Hematopoietic multipotent progenitor cell treated with erythropoietin and hydrocortisone succinate and interleukin-3 and kit ligand, for 15 days (in vitro differentiated cells): Measurements from ENCODE around the gene CD9.
"Not testable (repeated sequence)": the region's sequence is repeated elsewhere in the genome, so short reads cannot be mapped to it uniquely, and the experiment has no call there.

Experiments used
- DNase-seq: peaks from one replicate; pipeline ENCODE4 v3.0.0-alpha.2; 2015; ENCODE audit warnings: low spot score

Gene CD9

DNA sequence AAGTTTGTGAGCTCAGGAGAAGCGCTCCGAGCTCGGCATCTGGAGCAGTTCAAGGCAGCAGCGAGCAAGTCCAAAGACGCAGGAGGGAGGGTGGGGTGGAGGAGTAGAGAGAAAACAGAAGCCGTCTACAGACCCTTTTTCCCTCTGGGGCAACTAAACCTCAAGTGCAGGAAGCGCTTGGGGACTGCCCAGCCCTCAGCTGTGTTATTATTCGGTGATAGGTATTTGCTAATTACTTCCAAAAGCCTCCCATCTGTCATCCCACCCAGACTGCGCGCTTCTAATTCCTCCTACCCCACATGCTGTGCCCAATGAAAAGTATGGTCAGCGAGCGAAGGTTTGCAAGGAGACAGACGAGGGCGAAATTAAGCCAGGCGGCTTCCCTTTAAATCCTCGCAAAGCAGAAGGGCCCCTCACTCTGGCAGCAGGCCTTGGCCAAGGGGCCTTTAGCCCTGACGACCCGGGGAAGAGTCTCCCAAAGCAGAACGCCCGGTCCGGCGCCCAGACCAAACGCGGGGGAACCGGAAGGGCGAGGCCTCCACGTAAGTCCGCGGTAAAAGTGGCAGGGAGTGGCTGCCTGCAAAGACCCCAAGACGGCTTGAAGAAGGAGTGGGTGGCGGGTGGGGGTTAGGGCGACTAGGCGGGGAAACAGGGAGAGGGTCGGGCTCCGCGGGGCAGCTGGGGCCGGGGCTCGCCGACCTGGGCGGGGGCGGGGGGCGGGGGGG lies 507 bp upstream of the CD9 start:
- DNase-seq: no peak

- no peak for DNase-seq
Observed at GRCh38 chr12:6201213-6201608, 1.0 kb downstream of the CD9 start.

GRCh38 chr12:6201826-6202225 lies 1.6 kb downstream of the CD9 start:
- DNase-seq: no peak

- DNase-seq: no peak
Observed at GRCh38 chr12:6202304-6202703, 2.1 kb downstream of the CD9 start.

GRCh38 chr12:6202846-6203245 lies 2.6 kb downstream of the CD9 start:
- DNase-seq: no peak

- no peak for DNase-seq
Observed at GRCh38 chr12:6203601-6204000, 3.4 kb downstream of the CD9 start.

- DNase-seq: no peak
Observed at GRCh38 chr12:6204533-6205143, 4.4 kb downstream of the CD9 start.

DNA sequence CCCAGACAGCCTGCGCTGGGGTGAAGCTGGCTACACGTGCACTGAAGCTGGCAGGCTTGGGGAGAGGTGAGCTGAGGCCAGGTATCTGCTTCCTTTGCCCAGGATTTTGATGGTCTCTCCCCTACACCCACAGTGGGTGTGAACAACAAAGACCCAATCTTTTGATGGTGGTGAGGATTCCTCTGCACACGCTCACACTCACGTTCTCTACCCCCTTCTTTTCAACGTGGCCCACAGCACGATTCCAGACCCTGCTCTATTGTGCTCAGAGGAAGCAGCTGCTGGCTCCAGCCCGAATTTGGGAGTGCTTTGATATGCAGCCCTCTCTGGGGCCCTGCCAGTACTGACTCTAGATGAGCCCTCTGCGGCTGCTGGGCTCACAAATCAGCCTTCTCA lies 4.9 kb downstream of the CD9 start:
- DNase-seq: no peak

- DNase-seq: no peak
Observed at GRCh38 chr12:6205761-6206160, 5.6 kb downstream of the CD9 start.

- no peak for DNase-seq
Observed at GRCh38 chr12:6206327-6206726, 6.1 kb downstream of the CD9 start.

- DNase-seq: no peak
Observed at GRCh38 chr12:6207259-6207925, 7.2 kb downstream of the CD9 start.

- DNase-seq: no peak
Observed at GRCh38 chr12:6208130-6208529, 7.9 kb downstream of the CD9 start.

DNA sequence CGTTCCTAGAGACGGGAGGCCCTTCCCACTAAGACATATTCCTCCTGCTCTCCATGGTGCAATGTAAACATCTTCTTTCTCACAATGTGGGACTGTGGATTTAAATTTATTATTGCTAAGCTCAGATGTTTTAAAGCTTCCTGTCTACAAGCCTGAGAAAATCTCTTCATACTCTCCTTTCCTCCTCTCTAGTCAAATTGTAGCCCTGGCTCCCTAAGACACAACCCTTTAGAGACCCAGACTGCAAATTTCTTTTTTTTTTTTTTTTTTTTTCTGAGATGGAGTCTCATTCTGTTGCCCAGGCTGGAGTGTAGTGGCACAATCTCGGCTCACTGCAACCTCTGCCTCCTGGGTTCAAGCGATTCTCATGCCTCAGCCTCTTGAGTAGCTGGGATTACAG lies 9.2 kb downstream of the CD9 start:
- DNase-seq: not testable (repeated sequence)

DNA sequence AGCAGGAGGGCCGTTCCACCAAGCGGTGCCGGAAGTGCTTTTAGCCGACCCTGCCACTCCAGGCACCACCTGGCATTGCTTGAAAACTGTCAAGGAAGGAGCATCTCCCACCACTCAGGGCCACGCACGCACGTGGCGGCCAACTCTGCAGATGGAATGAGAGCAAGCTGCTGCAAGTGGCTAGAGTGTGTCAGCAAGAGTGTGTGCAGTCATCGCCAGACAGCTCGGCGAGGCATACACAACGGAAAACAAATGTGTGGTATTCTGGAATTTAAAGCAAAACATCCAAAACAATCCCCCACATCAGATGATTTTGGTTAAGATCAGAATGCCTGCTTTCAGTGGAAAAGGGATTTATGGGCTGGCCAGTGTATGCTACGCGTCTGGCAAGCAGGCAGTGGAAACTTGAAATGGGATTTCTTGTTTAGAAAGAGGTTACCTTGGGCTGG lies 11.2 kb downstream of the CD9 start:
- DNase-seq: no peak

DNA sequence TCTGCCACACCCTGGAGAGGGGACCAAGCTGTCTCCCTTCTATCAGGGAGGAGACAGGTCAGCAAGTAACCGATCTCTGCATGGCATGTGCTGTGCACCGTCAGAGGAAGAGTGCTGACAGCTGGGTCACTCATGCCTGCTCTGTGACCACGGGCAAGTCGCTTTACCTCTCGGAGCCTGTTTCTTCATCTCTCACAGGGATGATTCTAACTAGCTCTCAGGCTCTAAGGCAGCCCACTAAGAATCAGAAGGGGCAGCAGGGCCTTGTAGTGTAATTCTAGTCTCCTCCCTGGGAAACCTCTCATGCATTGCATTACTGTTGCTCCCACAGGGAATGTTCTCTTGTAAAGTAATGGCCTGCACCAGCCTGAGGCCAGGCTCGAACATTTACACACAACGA lies 11.9 kb downstream of the CD9 start:
- no peak for DNase-seq

GRCh38 chr12:6213969-6214368 lies 13.8 kb downstream of the CD9 start:
- DNase-seq: no peak

DNA sequence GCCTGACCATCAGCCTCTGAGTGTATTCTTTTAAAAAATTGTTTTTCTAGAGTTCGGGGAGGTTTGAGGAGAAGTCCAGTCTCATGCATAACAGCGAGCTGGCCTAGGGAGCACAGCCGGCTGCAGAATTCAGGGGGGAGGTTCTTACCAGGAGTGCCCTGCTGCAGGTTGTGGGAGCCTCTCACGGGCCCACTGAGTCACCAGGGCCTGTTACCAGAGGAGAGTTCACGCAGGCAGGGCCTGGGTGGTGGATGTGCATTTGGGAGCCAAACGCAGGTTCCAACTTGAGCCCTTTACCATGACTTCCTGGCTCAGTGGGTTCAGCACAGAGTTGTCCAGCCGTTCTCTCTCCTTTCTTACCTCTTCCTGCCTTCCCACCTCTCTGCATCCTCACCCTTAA lies 14.4 kb downstream of the CD9 start:
- DNase-seq: no peak

DNA sequence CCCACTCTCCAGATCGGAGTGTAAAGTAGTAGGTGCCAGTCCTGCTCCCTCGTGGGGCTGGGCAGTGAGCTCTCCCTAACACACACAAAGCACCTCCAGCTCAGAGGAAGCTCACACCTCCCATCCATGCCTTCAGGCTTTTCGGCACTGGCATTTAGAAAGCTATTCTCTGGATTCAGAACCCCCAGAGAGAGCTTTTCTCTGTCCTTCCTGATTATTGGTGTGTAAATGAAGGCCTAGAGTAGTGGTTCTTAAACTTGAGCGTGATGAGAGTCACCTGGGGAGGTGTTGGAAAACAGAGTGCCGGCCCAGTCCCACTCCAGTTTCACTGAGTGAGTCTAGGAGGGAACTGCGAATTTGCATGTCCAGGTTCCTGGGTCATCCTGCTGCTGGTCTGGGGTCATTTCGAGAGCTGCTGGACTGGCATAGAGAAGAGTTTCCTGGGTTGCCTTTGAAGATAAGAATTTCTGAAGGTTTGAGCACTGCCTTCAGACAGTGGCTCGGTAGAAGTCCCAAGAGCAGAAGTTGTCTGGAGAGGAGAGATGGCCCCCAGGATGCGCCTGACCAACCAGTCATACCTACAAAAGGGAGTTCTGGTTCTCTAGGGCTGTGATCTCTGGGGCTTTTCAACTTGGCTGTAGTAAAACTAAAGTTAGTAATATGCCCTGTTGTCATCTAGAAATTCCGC lies 15.1 kb downstream of the CD9 start:
- no peak for DNase-seq

DNA sequence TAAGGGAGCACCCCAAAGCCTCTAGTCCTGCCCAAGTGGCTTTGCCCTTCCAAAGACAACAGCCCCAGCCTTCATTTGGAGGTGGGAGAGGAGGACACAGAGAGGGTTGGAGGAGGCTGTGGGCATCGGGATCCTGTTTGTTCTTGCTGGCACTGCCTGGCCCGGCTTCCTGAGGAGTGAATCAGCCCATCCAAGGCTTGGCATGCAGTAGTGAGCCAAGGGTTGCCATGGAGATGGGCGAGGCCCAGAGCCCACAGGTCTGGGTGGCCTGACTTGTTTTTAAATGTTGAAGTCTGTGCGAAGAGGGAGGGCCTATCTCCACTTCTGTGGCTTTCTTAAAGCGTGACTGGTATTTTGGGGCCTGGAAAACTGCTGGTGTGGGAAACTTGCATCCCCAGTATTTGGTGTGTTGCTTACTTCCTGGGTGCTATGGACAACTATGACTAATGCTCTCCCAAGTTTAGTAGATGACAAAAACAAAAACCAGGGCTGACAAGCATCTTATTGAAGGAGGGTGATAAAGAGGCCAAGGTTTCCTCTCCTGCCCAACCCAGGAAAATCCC lies 15.8 kb downstream of the CD9 start:
- DNase-seq: no peak

DNA sequence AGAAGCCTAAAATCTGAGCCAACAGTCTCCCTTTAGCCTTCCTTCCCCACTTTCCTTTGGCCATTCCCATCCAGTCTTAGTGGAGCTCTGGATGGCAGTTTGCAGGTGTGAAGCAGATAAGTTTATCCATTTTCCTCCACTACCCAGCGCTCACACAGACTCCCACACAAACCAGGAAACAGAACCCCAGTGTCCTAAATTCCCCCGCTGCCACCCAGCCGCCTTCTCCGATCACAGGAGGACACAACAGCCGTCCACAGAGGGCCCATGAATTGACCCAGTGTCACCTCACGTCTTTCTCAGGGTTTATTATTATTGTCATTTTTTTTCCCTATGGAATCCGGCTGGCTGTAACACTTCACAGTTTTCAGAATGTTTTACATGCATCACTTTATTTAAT lies 16.4 kb downstream of the CD9 start:
- DNase-seq: no peak

- no peak for DNase-seq
Observed at GRCh38 chr12:6218347-6218925, 18.2 kb downstream of the CD9 start.

DNA sequence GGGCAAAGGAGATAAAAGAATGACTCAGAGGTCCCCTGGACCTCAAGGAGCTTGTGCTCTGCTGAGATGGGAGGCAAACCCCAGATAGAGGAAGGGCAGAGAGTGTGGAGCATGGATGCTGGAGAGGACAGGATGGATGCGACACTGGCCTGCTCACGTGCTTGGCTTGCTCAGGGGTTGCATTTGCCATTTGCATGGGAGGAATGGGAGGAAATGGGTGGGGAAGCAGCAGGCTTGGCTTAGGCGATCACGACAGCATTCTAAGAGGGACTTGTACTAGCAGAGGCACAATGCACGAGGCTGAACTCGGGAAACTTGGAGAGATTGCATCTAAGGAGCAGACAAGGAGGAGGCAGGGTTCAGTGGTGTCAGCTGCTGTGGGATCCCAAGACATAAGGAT lies 19.8 kb downstream of the CD9 start:
- DNase-seq: no peak
